ENCODE measurements around the gene SH3BP5L.
"Not testable (repeated sequence)": the region's sequence is repeated elsewhere in the genome, so short reads cannot be mapped to it uniquely, and the experiment has no call there.

Gene SH3BP5L

DNA sequence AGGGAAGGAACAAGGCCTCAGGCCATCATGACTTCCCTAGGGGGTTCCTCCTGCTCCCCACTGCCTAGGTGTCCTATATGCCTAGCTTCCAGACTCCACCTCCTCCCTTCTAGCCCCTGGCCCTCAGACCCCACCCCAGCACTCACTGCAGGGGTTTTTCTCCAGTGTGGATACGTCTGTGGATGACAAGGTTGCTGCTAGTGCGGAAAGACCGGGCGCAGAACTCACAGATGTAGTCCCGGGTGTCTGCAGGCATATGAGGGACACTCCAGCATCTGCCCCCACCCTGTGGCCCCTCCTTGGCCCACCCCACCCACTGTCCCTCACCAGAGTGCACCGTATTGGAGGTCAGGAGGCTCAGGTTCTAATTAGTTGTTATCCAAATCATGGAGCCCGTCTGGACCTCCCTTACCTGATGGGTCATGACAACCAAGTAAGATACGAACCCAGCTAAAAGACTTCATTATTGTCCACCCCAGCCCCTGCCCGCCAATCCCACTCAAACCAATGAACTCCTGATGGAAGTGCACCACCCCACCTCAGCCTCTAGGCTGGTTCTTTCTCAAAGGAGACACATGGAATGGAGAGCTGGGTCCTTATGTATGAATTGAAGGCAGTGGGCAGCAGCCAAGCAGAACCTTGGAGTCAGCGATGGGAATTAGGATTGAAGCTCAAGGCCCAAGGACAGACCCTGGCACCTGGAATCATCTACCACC, 25.0 kb upstream of the SH3BP5L start:
- DNase-seq: no peak

DNA sequence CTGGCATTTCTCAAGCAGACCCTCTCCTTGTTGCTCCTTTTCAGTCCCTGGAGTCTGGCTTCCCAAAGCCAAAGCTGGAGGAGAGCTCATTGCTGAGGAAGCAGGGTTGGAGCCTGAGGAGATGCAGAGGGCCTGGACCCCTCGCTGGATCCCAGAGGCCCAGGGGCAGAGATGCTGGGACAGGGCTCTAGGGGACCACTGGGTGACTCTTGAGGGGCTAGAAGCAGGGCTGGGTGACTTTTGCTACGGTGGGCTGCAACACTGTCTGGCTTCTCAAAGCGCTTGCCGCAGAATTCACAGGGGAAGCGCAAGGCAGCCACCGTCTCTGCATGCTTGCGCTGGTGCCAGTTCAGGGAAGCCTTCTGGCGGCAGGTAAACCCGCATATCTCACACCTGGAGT, 24.4 kb upstream of the SH3BP5L start:
- no peak for DNase-seq

DNA sequence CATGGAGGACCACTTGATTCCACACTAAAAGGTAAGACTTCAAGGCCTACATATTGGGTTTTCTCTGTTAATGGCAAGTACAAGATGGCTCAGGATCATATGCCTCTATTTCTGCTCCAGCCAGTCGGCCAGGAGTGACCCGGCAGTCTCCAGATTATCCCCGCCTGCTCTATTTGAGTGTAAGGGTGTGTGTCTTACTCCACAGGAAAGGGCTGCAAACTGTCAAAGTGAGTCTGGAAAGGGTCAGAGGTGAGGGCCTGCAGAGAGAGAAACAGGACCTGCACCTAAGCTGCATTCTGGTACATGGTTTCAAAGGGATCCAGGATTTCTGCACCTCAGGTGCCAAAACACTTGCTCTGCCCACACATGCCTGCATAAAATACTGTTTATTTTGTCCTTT, 23.9 kb upstream of the SH3BP5L start:
- DNase-seq: no peak

DNA sequence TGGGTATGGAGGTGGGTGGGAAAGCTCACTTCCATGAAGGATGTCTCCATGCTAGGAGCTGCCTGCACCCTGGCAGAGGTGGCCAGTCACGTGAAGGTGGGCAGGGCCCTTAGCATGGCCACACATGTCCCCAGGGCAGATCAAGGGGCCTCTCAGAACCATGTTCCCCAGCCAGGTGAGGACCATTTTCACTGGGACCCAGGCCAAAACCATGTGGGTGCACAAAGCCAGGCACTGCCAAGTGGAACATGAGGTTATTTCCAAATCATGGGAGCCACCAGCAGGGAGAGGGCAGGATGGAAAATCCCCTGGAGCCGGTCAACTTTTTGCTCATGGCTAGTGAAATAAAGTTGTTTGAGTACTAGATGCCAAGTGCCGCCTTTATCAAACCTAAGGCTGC, 23.4 kb upstream of the SH3BP5L start:
- DNase-seq: no peak

DNA sequence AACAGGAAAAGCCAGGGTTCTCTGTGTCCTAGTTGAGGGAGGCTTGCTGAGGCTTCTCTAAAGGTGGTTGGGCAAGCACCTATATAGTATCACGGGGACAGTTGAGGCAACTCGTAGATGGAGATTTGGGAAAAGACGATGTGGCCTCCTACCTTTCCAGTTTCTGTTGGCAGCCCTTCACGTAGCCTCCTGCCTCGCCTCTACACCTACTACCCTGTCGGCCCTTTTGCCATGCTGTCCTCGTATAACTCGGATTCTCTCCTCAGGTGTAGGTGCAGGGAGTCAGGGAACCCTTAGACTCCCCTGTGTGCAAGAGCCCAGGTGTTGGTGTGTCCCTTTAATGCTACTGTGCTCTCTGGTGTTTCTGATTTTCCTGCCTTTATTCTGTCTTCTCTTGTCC, 22.9 kb upstream of the SH3BP5L start:
- DNase-seq: no peak

DNA sequence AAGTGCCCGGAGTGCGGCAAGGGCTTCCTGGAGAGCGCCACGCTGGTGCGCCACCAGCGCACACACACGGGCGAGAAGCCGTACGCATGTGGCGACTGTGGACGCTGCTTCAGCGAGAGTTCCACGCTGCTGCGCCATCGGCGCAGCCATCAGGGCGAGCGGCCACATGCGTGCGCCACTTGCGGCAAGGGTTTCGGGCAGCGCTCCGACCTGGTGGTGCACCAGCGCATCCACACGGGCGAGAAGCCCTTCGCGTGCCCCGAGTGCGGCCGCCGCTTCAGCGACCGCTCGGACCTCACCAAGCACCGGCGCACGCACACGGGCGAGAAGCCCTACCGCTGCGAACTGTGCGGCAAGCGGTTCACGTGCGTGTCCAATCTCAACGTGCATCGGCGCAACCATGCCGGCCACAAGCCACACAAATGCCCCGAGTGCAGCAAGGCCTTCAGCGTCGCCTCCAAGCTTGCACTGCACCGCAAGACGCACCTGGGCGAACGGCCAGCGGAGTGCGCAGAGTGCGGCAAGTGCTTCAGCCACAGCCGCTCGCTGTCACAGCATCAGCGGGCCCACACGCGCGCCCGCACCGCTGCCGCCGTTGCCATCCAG, 22.3 kb upstream of the SH3BP5L start:
- no peak for DNase-seq

DNA sequence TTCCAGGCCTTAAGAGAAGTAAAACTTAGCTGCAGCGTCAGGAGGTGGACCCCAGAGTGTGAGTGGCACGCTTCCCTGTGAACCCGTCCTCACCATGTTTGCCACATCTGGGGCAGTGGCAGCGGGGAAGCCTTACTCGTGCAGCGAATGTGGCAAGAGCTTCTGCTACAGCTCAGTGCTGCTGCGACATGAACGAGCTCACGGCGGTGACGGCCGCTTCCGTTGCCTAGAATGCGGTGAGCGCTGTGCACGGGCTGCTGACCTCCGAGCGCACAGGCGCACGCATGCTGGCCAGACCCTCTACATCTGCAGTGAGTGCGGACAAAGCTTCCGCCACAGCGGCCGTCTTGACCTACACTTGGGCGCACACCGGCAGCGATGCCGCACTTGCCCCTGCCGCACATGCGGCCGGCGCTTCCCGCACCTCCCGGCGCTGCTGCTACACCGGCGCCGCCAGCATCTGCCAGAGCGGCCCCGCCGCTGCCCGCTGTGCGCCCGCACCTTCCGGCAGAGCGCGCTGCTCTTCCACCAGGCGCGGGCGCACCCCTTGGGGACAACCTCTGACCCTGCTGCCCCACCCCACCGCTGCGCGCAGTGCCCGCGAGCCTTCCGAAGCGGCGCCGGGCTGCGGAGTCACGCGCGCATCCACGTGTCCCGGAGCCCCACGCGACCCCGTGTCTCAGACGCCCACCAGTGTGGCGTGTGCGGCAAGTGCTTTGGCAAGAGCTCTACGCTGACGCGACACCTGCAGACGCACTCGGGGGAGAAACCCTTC, 21.7 kb upstream of the SH3BP5L start:
- no peak for DNase-seq

DNA sequence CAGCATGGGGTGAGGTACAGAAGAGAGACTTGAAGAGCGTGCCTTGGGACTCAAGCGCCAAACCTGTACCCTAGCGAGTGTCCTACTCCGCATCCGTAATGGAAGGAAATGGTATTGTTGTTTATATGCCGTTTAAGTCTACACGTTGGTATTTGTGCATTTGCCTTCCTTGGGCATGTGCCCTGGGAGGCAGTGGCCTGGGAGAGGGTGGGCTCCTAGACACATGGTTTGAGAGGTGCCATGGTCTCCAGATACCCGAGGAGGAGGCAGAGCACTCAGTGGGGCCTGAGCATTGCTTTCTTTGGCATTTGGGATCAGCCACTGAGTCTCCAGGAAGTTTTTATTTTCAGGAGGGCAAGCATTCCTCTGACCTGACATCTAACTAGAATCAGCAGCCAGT, 18.8 kb upstream of the SH3BP5L start:
- no peak for DNase-seq

DNA sequence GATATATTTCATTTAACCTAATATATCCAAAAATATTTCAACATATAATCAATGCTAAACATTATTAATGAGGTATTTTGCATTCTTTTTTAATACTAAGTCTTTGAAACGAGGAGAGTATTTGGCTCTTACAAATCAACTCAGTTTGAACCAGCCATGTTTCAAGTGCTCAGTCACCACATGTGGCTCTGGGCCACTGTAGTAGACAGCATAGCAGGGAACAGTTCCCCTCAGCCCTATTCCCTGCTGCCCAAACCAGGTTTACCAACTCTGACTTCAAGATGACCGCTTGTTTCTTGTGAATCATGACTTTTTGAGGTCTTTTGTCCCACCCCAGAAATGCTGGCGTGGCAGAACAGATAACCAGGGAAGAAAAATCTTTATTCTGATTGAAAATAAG, 18.0 kb upstream of the SH3BP5L start:
- DNase-seq: no peak

DNA sequence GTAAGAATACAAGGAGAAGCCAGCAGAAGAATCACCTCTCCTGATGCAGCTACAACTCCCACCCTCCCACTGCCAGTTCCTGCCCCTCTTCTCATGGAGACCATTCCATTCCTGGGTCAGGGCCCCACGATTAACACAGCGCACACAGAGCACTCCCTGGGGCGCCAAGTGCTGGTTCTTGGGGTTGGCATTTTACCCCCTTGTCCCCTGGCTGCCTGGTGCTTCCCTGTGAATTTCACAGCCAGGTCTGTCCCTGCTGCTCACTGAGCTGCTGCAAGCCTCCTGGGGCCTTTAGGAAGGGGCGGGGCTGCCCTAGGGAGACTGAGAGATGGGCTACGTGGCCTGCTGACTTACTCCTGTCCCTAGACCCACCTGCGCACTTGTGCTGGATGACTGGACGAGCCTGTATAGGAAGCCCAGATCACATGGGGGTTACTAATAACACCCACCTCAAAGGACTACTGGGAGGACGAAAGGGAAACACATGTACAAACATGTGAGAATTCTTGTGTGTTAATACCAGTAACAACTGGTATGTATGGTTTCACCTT, 17.1 kb upstream of the SH3BP5L start:
- DNase-seq: no peak

DNA sequence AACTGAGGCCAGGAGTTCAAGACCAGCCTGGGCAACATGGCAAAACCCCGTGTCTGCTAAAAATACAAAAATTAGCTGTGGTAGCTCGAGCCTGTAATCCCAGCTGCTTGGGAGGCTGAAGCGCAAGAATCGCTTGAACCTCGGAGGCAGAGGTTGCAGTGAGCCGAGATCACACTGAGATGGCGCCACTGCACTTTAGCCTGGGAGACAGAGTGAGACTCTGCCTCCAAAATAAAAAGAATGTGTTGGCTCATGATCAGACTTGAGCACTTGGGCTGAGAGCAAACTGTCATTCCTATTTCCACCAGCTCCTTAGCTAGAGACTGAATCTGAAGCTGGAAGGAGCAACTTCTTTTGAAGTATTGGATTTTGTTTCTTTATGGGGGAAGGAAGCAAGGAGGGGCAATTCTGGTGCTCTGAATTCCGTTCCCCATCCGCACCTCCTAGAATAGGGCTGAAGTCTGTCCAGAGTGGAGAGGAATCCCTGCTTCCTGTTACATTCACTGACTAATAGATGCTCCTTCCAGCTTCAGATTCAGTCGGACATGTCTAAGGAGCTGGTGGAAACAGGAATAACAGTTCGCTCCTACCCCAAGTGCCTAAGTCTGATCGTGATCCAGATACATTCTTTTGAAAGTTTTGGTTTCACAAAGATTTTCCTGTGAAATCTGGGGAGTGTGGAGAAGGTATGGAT, 16.1 kb upstream of the SH3BP5L start:
- no peak for DNase-seq

DNA sequence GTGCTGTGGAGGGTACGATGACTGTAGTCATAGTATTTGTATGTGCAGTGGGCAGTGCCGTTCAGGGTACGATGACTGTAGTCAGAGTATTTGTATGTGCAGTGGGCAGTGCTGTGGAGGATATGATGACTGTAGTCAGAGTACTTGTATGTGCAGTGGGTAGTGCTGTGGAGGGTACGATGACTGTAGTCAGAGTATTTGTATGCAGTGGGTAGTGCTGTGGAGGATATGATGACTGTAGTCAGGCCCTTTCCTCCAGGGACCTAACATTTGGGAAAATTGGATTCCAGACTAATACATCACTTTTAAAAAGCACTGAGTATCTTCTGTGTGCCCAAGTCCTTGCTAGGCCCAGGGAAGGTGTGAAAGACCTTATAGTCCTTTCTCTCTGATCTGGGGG, 15.2 kb upstream of the SH3BP5L start:
- no peak for DNase-seq

DNA sequence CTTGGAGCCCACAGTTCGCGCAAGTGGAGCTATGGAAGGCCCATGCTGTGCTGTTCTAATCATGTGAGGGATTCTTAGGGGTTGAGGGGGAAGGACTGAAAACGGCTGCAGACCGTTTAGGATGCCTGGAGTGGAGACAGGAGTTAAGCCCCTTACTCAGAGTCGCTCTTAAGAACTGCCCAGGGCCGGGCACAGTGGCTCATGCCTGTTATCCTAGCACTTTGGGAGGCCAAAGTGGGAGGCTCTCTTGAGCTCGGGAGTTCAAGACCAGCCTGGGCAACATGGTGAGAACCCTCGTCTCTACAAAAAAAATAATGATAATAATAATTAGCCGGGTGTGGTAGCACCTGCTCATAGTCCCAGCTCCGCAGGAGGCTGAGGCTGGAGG, 13.4 kb upstream of the SH3BP5L start:
- no peak for DNase-seq

DNA sequence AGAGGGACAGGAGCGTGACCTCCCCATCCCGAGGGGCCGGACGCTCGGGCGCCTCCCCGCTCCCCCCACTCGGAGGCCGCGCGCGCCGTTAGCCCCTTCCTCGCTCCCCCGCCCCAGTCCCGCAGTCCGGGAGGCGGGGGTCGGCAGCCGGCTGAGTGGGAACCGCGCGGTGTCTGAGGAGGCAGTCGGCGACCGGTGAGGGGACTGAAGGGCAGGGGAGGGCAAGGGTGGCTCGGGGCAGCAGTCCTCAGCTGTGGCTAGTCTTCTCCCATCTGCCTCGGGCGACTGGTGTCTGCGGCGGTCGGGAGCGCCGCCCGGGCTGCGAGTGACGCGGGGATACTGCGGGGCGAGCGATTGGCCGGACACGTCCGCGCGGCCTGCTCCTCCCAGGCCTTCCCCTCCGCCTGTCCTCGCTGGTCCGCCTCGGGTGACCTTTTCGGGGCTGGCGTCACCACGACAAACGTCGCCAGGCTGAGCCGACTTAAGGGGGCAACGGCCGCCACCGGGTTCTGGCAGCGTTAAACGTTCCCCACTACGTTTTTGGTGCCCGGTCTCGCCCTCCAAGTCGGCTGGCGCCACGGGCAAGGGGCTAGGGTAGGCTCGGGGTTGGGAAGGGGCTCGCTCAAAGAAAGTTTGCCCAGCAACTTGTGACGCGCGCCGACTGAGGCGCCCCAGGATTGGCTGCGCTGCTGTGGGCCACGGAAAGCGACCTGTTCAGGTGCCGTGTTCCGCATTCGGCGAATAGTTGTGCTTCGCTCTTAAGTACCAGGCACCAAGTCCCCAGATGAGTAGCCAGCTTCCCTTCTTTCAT, 12.8 kb upstream of the SH3BP5L start:
- DNase-seq: peak; percentile 71 to 83

DNA sequence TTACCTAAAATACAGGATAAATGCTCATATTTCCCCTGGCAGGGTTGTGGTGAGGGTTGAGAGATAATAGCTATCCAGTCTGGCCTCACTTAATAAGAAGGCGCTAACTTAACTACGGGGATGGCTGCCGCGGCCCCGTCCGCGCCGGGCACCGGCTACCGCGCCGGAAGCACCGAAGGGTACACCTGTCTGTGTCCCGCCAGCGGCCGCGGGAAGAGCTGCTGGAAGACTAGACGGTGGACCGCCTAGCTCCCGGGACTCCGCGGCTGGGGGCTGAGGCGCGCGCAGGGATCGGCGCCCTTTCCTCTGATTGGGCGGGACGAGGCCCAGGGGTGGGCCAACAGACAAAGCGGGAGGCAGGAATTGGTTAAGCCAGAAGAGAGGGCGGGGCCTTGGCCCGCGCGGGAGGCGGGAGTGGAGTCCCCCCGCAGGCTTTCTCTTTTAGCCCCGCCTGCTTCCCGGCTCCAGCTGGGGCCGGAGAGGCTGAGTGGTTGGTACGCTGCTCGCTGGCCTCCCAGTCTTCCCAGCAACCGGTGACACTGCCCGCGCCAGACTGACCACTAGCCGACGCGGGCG, 12.2 kb upstream of the SH3BP5L start, which contains the start of gene ZNF672:
Gene ZNF672, plus strand, starts transcription at position 444 of the 576 bp plus-strand sequence. CDS start 9,051 bp downstream, outside the sequence.
- peak; percentile 97 for DNase-seq

DNA sequence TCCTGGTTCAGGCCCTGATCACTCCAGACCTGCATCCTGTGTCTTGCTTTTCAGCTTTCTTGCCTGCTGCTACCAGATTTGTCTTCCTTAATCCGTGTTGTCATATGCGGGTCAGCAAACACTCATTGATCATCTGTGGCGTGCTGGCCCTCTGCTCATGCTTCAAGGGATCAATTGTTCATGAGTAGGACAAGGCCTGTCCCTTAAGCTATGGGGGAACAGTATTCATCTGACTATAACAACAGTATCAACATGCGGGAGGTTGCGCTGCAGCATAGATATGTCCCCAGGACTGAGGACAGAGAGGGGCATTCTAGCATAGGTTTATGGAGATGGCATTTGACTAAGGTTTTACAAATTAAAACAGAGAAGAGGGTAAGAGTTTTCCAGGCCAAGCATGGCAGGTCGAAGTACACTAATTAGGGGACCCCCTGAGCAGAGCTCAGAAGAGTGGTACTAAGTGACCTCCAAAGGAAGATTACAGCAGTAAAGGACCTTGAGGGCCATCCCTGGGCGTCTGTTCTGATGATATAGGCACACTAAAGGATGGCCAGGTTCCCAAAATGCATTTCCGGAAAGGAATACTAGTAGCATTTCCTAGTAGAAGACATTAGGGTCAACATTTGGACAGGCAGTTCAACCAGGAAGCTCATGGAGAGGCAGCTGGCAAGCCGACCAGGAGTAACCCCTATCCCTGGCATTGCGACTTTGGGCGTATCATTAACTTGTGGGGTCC, 11.5 kb upstream of the SH3BP5L start:
- no peak for DNase-seq

DNA sequence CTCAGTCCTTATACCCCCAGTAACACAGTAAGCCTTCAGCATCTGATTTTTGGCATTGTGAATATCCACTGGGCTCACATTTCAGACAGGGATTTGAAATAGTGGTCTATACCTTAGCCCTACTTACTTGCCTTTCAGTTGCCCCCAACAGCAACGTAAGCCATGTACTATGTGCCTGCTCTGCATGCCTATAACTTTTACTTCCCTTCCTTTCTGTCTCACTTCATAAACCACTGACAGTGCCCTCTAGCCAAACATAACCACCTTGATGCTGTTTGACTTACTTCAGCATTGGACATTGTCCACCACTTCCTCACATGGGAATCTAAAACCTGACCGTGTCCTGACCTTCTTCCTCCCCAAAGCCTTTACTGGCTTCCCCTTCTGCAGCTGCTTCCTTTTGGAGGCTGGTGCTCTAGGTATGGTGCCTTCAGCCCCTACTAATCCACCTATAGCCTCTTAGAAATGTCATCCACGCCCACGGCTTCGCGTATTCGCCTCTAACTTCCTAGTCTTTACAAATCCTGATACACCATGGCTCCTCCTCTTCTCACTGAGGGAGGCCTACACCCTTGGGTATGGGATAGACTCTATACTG, 8.7 kb upstream of the SH3BP5L start:
- no peak for DNase-seq

DNA sequence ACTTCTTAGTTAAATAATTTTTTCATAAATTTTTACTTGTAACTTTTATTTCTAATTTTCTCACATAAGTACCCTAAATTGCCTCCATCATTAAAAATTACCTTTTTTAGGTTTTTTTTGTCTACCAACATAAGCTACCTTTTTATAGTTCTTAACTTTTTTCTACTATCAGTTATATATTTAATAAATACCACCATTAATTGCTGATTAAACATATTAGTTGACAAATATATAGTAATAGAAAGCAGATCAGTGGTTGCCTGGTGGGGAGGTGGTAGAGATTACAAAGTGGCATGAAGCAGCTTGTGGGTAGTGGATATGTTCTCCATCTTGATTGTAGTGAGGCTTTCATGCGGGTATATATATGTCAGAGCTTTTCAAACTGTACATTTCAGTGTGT, 6.1 kb upstream of the SH3BP5L start:
- no peak for DNase-seq

DNA sequence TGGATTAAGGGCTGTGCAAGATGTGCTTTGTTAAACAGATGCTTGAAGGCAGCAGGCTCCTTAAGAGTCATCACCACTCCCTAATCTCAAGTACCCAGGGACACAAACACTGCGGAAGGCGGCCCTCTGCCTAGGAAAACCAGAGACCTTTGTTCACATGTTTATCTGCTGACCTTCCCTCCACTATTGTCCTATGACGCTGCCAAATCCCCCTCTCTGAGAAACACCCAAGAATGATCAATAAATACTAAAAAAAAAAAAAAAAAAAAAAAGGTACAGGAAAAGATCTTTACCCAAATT, 5.0 kb upstream of the SH3BP5L start:
- not testable (repeated sequence) for DNase-seq

DNA sequence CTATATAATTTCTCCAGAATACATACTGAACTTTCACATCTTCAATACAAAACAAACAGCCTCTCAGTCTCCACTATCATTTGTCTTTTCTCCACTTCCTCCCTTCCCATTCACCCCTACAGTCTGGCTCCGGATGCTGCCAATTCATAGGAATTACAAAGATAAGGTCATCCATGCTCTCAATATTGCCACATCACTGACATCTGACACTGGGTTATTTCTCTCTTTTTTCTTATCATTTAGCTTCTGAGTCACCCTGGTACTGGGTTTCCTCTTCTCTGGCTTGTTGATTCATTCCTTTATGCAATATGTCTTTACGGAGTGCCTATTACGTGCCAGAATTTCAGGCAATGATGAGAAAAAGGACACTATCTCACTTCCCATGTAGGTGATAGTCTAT, 3.1 kb upstream of the SH3BP5L start:
- no peak for DNase-seq

DNA sequence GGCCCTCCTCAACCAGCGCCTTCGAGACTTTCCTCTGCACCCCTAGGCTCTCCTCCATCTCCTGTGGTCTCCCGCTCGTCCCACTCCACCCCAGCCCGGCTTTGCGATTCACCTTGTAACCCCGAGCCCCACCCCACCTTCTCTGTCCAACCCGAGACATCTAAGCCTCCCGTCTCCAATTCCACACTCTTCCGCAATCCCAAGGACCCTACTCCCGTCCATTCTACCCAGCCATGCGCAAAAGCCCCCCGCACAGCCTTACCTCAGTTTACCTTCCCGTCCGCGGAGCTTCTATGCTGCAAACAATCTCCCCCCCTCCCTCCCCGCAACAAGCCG, 174 bp downstream of the SH3BP5L start:
- no peak for DNase-seq
